Keratinocyte (primary cell): ENCODE measurements around the gene OSBPL5. TPM values are rescaled to one million over a fixed set of nuclear protein-coding genes. Genes with fewer than 3 reads are reported as not detected.

Experiments
- DNase-seq: peaks from one replicate; pipeline ENCODE4 v3.0.0-alpha.2; 2011; ENCODE audit warnings: low read depth, missing footprints, low spot score
- FAIRE-seq: peaks from 2 replicates; lab custom pipeline; 2011; peaks lifted over from hg19 to GRCh38; lab: Jason Lieb, UNC
- H2AFZ ChIP-seq: 2 replicates; pipeline ENCODE4 v1.6.0; 2012; ENCODE audit warnings: low read length, control low read depth, inconsistent platforms; ENCODE audit not compliant: control insufficient read depth
- H3K27ac ChIP-seq: 2 replicates; pipeline ENCODE4 v1.5.1; 2011; ENCODE audit warnings: low read length; ENCODE audit not compliant: control insufficient read depth, insufficient read depth
- H3K27me3 ChIP-seq: 3 replicates; pipeline ENCODE4 v1.6.0; 2011; ENCODE audit warnings: low read length; ENCODE audit not compliant: control insufficient read depth, insufficient read depth; ENCODE audit errors: extremely low read depth
- H3K36me3 ChIP-seq, 2 experiments: 2 replicates in 1 of 2; 3 replicates in 1 of 2; pipeline ENCODE4 v1.5.1; 2011; ENCODE audit warnings: low read length in 2 of 2, mild to moderate bottlenecking in 1 of 2; ENCODE audit not compliant: control insufficient read depth in 2 of 2, insufficient read depth in 2 of 2; ENCODE audit errors: extremely low read depth in 1 of 2
- H3K4me1 ChIP-seq: 3 replicates; pipeline ENCODE4 v1.5.1; 2011; ENCODE audit warnings: low read length; ENCODE audit not compliant: control insufficient read depth, insufficient read depth; ENCODE audit errors: extremely low read depth
- H3K4me2 ChIP-seq: 3 replicates; pipeline ENCODE4 v1.6.0; 2011; ENCODE audit warnings: low read depth, low read length; ENCODE audit not compliant: control insufficient read depth, insufficient read depth; ENCODE audit errors: extremely low read depth
- H3K4me3 ChIP-seq, 3 experiments: fragments of 200-600 bp in 1 of 3; sonication (generic) in 1 of 3; 2 replicates in 2 of 3; 3 replicates in 1 of 3; pipeline ENCODE4 v1.5.1; 2011 to 2016; ENCODE audit warnings: low read length in 3 of 3, mild to moderate bottlenecking in 3 of 3, control low read depth in 2 of 3, inconsistent platforms in 1 of 3, low read depth in 1 of 3, mixed read lengths in 1 of 3, mixed run types in 1 of 3, moderate library complexity in 1 of 3; ENCODE audit not compliant: control insufficient read depth in 2 of 3, insufficient read depth in 2 of 3; ENCODE audit errors: extremely low read depth in 1 of 3
- H3K79me2 ChIP-seq: 2 replicates; pipeline ENCODE4 v1.6.0; 2012; ENCODE audit warnings: low read length; ENCODE audit not compliant: control insufficient read depth, insufficient read depth
- H3K9ac ChIP-seq: 3 replicates; pipeline ENCODE4 v1.6.0; 2011; ENCODE audit warnings: low read length; ENCODE audit not compliant: control insufficient read depth, insufficient read depth; ENCODE audit errors: extremely low read depth
- H3K9me1 ChIP-seq: 3 replicates; pipeline ENCODE4 v1.6.0; 2011; ENCODE audit warnings: low read length; ENCODE audit not compliant: control insufficient read depth, insufficient read depth; ENCODE audit errors: extremely low read depth
- H3K9me3 ChIP-seq: 2 replicates; pipeline ENCODE4 v1.5.1; 2012; ENCODE audit warnings: low read depth, low read length; ENCODE audit not compliant: control insufficient read depth
- H4K20me1 ChIP-seq: 3 replicates; pipeline ENCODE4 v1.6.0; 2011; ENCODE audit warnings: low read length; ENCODE audit not compliant: control insufficient read depth, insufficient read depth; ENCODE audit errors: extremely low read depth
- EZH2 ChIP-seq: IDR thresholded peaks from one replicate; pipeline ENCODE4 v1.6.1; 2012; ENCODE audit warnings: inconsistent platforms, mild to moderate bottlenecking, low read length, moderate library complexity
- dilution Hi-C: fragments of 300-500 bp; cut with MboI; formaldehyde crosslinking; loops from one replicate; pipeline ENCODE4 v1.7.0; 2020; ENCODE audit warnings: low sequenced_read_pairs; ENCODE audit not compliant: extremely low pct_ligation_motif_present
- polyA plus RNA-seq, 5 experiments: library from polyadenylated mRNA; depleted of rRNA in 3 of 5; stranded (reverse) in 3 of 5; stranded (forward) in 1 of 5; unstranded in 1 of 5; fragments of >200 nt; gene quantifications; 1 replicate in 1 of 5; 2 replicates in 3 of 5; 3 replicates in 1 of 5; pipeline versions ENCODE4 v1.2.1 to v1.2.3, GENCODE V29; 2011 to 2012; ENCODE audit warnings: missing spikeins in 2 of 5, low read depth in 1 of 5, low replicate concordance in 1 of 5
- TF ChIP-seq, protein P1 (sequence below), 3 experiments: IDR thresholded peaks in 1 of 3; conservative IDR thresholded peaks in 1 of 3; optimal IDR thresholded peaks in 1 of 3; 2 replicates in 2 of 3; 3 replicates in 1 of 3; pipeline versions ENCODE3 to v1.5.1; 2011; ENCODE audit warnings: low read length in 3 of 3, mild to moderate bottlenecking in 3 of 3, moderate library complexity in 2 of 3, control low read depth in 1 of 3, inconsistent platforms in 1 of 3; ENCODE audit not compliant: insufficient read depth in 2 of 3; ENCODE audit errors: extremely low read depth in 1 of 3

OSBPL5 gene
- polyA plus RNA-seq, 1 donor (not counting 4 experiments of a cell fraction or from before 2014, with no cell fraction given): 3.0 TPM

DNA sequence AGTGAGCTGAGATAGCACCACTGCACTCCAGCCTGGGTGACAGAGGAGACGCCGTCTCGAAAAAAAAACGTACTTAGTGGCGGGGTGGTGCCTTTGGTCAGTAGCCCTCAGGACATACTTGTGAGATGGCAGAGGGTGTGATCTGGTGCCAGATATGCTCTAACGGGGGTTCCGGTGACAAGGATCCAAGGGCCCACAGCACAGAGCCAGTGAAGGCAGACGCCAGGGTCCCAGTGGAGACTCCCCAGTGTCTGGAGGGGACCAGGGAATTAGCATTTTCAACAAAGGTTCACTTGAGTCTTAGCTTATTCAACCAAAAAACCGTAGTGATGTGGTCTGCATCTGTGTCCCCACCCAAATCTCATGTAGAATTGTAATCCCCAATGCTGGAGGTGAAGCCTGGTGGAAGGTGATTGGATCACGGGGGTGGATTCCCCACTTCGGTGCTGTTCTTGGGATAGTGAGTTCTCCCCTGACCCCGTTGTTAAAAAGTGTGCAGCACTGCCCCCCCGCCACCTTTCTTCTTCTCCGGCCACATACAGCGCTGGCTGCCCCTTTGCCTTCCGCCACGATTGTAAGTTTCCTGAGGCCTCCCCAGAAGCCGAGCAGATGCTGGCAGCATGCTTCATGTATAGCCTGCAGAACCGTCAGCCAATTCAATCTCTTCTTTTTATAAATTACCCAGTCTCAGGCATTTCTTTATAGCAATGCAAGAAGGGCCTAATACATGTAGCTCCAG lies 26.6 kb upstream of the OSBPL5 start:
- no peak overlapping the region for H2AFZ ChIP-seq
- FAIRE-seq: no peak
- no peaks in the 10 kb centered on the region for H3K9me3 ChIP-seq
- dilution Hi-C loops: no loop called here
- H3K9ac ChIP-seq: no peak overlapping the region
- no peak for DNase-seq
- no peaks in the 10 kb centered on the region for H3K9me1 ChIP-seq
- TF ChIP-seq, protein P1, sequence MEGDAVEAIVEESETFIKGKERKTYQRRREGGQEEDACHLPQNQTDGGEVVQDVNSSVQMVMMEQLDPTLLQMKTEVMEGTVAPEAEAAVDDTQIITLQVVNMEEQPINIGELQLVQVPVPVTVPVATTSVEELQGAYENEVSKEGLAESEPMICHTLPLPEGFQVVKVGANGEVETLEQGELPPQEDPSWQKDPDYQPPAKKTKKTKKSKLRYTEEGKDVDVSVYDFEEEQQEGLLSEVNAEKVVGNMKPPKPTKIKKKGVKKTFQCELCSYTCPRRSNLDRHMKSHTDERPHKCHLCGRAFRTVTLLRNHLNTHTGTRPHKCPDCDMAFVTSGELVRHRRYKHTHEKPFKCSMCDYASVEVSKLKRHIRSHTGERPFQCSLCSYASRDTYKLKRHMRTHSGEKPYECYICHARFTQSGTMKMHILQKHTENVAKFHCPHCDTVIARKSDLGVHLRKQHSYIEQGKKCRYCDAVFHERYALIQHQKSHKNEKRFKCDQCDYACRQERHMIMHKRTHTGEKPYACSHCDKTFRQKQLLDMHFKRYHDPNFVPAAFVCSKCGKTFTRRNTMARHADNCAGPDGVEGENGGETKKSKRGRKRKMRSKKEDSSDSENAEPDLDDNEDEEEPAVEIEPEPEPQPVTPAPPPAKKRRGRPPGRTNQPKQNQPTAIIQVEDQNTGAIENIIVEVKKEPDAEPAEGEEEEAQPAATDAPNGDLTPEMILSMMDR (optimal IDR thresholded peaks at IDR 0.05 in 1 of 3, IDR thresholded peaks at IDR 0.05 in 1 of 3, conservative IDR thresholded peaks at IDR 0.05 in 1 of 3; ENCODE audit: extremely low read depth in 1 of 3, insufficient read depth in 2 of 3, low read length in 3 of 3): no peak
- TF ChIP-seq EZH2: no peak
- H3K36me3 ChIP-seq: no peaks in the 10 kb centered on the region
- H4K20me1 ChIP-seq: no peaks in the 10 kb centered on the region
- no peak overlapping the region for H3K27ac ChIP-seq
- H3K27me3 ChIP-seq: peaks cover 22% of the 10 kb centered on the region
- no peaks in the 10 kb centered on the region for H3K79me2 ChIP-seq
- no peak overlapping the region for H3K4me2 ChIP-seq
- no peaks in the 10 kb centered on the region for H3K4me1 ChIP-seq
- H3K4me3 ChIP-seq: no peak overlapping the region

DNA sequence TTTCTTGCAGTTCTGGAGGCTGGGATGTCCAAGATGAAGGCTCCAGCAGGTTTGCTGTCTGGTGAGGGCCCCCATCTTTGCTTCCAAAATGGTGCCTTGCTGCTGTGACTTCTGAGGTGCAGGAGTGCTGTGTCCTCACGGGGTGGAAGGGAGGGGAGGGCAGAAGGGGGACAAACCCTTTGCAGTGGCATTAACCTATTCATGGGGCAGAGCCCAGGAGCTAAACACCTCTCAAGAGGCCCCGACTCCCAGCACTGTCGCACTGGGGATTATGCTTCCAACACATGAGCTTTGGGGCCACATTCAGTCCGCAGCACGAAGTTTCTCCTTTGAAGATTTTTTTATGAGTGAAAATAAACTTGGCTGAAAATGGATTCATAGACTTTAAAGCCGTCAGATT lies 25.5 kb upstream of the OSBPL5 start:
- no peak for TF ChIP-seq EZH2
- TF ChIP-seq, protein P1 (optimal IDR thresholded peaks at IDR 0.05 in 1 of 3, IDR thresholded peaks at IDR 0.05 in 1 of 3, conservative IDR thresholded peaks at IDR 0.05 in 1 of 3; ENCODE audit: extremely low read depth in 1 of 3, insufficient read depth in 2 of 3, low read length in 3 of 3): no peak
- H3K27me3 ChIP-seq: peaks cover 21% of the 10 kb centered on the region
- no peaks in the 10 kb centered on the region for H4K20me1 ChIP-seq

More for the DNA sequence above, 25.5 kb upstream of the OSBPL5 start:
- H3K27ac ChIP-seq: no peak overlapping the region
- no peak overlapping the region for H3K4me2 ChIP-seq
- H3K4me3 ChIP-seq: no peak overlapping the region
- DNase-seq (no peak), FAIRE-seq (no peak)
- no peaks in the 10 kb centered on the region for H3K79me2 ChIP-seq
- H3K9me3 ChIP-seq: no peaks in the 10 kb centered on the region
- dilution Hi-C loops: no loop called here
- no peaks in the 10 kb centered on the region for H3K4me1 ChIP-seq
- H3K9me1 ChIP-seq: no peaks in the 10 kb centered on the region
- H3K36me3 ChIP-seq: no peaks in the 10 kb centered on the region
- H3K9ac ChIP-seq: no peak overlapping the region
- no peak overlapping the region for H2AFZ ChIP-seq
